Prostate gland (tissue), 2 donors: ENCODE measurements around the gene CERCAM.

ENCODE experiments used
- POLR2A ChIP-seq: fragments of 450-650 bp; IDR thresholded peaks from one replicate; pipeline ENCODE4 v1.6.1; 2016; ENCODE audit warnings: antibody characterized with exemption, mild to moderate bottlenecking
- POLR2AphosphoS5 ChIP-seq: sonication (generic); formaldehyde crosslinking; IDR thresholded peaks from one replicate; pipeline ENCODE4 v1.6.1; 2017; ENCODE audit warnings: antibody characterized with exemption
- TF ChIP-seq, protein P1 (sequence below), 4 experiments: fragments of 200-600 bp in 2 of 4; fragments of 450-650 bp in 2 of 4; sonication (generic) in 2 of 4; IDR thresholded peaks; 1 replicate in 3 of 4; 2 replicates in 1 of 4; pipeline ENCODE4 v1.5.1; 2016 to 2019; ENCODE audit warnings: antibody characterized with exemption in 4 of 4, mild to moderate bottlenecking in 2 of 4, moderate library complexity in 2 of 4

DNA sequence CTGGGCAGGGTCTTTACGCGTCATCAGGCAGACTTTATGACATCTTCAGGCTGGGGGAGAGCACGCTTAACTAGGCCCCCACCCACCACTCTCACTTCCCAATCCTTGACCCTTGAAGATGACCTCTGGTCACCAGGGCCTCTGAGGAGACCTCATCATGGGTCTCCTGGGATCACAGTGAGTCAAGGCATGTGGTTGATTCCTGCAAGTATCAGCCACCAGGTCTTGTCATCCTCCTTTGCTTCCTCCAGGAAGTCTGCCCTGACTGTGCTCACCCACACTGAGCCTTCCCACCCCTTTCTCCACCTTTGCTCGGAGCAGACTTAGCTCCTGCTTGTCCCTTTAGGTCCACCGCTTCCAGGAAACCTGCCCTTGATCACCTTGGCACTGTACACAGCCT, 52.4 kb downstream of the CERCAM start:
- TF ChIP-seq, protein P1, sequence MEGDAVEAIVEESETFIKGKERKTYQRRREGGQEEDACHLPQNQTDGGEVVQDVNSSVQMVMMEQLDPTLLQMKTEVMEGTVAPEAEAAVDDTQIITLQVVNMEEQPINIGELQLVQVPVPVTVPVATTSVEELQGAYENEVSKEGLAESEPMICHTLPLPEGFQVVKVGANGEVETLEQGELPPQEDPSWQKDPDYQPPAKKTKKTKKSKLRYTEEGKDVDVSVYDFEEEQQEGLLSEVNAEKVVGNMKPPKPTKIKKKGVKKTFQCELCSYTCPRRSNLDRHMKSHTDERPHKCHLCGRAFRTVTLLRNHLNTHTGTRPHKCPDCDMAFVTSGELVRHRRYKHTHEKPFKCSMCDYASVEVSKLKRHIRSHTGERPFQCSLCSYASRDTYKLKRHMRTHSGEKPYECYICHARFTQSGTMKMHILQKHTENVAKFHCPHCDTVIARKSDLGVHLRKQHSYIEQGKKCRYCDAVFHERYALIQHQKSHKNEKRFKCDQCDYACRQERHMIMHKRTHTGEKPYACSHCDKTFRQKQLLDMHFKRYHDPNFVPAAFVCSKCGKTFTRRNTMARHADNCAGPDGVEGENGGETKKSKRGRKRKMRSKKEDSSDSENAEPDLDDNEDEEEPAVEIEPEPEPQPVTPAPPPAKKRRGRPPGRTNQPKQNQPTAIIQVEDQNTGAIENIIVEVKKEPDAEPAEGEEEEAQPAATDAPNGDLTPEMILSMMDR (IDR thresholded peaks at IDR 0.05), result no peak
- no peak for TF ChIP-seq POLR2A
- no peak for TF ChIP-seq POLR2AphosphoS5
